NCI-H2171 treated with DMSO at 0.1 percent for 48 hours (cell line): ENCODE results near the gene DPP6.

Source experiments
- DNase-seq: peaks from one replicate; lab custom pipeline; 2025; lab: John Stamatoyannopoulos, UW

Gene DPP6

GRCh38 chr7:154412105-154412504, 359.9 kb downstream of the DPP6 start:
- no peak for DNase-seq

- DNase-seq = no peak
Observed at GRCh38 chr7:154415709-154416399, 363.7 kb downstream of the DPP6 start.

GRCh38 chr7:154416714-154417113, 364.5 kb downstream of the DPP6 start:
- DNase-seq = no peak

- DNase-seq = no peak
Observed at GRCh38 chr7:154419344-154419743, 367.1 kb downstream of the DPP6 start.

- no peak for DNase-seq
Observed at GRCh38 chr7:154423231-154423630, 371.0 kb downstream of the DPP6 start.

- DNase-seq = no peak
Observed at GRCh38 chr7:154424350-154424749, 372.2 kb downstream of the DPP6 start.

GRCh38 chr7:154425271-154425670, 373.1 kb downstream of the DPP6 start:
- no peak for DNase-seq

- DNase-seq = no peak
Observed at GRCh38 chr7:154426778-154427177, 374.6 kb downstream of the DPP6 start.

GRCh38 chr7:154427533-154427932, 375.3 kb downstream of the DPP6 start:
- no peak for DNase-seq

- no peak for DNase-seq
Observed at GRCh38 chr7:154429666-154430404, 377.6 kb downstream of the DPP6 start.

GRCh38 chr7:154430640-154431039, 378.4 kb downstream of the DPP6 start:
- no peak for DNase-seq

- no peak for DNase-seq
Observed at GRCh38 chr7:154431045-154431444, 378.8 kb downstream of the DPP6 start.

- DNase-seq = no peak
Observed at GRCh38 chr7:154433632-154434598, 381.7 kb downstream of the DPP6 start.

- no peak for DNase-seq
Observed at GRCh38 chr7:154436560-154436959, 384.4 kb downstream of the DPP6 start.

- no peak for DNase-seq
Observed at GRCh38 chr7:154437234-154437633, 385.0 kb downstream of the DPP6 start.

GRCh38 chr7:154438571-154439367, 386.6 kb downstream of the DPP6 start:
- DNase-seq = no peak

- no peak for DNase-seq
Observed at GRCh38 chr7:154440058-154440457, 387.9 kb downstream of the DPP6 start.

GRCh38 chr7:154440651-154441050, 388.5 kb downstream of the DPP6 start:
- no peak for DNase-seq

- no peak for DNase-seq
Observed at GRCh38 chr7:154441811-154442210, 389.6 kb downstream of the DPP6 start.

- DNase-seq = no peak
Observed at GRCh38 chr7:154442939-154443338, 390.7 kb downstream of the DPP6 start.

- no peak for DNase-seq
Observed at GRCh38 chr7:154450451-154450850, 398.3 kb downstream of the DPP6 start.
